HCT116 (cell line): Measurements from ENCODE around the gene VAMP2.

Experiments used
- CTCF ChIP-seq, 3 experiments: fragments of 200-600 bp in 1 of 3; sonication (generic) in 1 of 3; IDR thresholded peaks in 2 of 3; conservative IDR thresholded peaks in 1 of 3; 2 replicates each; pipeline ENCODE4 v1.5.1; 2012 to 2017; ENCODE audit warnings: low read depth in 2 of 3, low read length in 2 of 3, antibody characterized with exemption in 1 of 3, borderline replicate concordance in 1 of 3, control low read depth in 1 of 3, mild to moderate bottlenecking in 1 of 3, mixed read lengths in 1 of 3, mixed run types in 1 of 3, moderate library complexity in 1 of 3; ENCODE audit not compliant: insufficient read depth in 1 of 3
- FOSL1 ChIP-seq: IDR thresholded peaks from 2 replicates; pipeline ENCODE4 v1.6.1; 2012; ENCODE audit warnings: low read depth
- POLR2AphosphoS5 ChIP-seq: IDR thresholded peaks from 2 replicates; pipeline ENCODE4 v1.6.1; 2011; ENCODE audit warnings: mild to moderate bottlenecking, low read depth, low read length, moderate library complexity
- TF ChIP-seq, protein P1 (sequence below): IDR thresholded peaks from 2 replicates; pipeline ENCODE4 v1.6.1; 2012

DNA sequence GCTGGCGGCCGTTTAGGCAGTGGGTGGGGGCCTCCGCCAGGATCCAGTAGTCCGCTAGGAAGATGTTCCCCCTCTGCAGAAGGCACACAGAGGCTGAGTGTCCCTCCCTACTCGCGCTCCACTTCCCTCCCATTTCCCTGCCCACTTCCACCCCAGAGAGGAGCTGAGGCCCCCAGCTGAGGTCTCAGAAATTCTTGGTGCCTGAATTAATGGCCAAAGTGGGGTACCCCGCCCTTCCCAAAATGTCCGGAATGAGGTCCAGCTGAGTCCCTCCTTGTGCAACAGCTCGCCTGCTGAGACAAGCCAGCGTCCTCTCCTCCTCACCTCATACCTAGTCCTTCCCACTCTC is 52.3 kb downstream of the VAMP2 start:
- TF ChIP-seq POLR2AphosphoS5 (no peak), CTCF (IDR thresholded peaks at IDR 0.05 in 2 of 3, conservative IDR thresholded peaks at IDR 0.05 in 1 of 3; ENCODE audit: borderline replicate concordance in 1 of 3, insufficient read depth in 1 of 3, low read depth in 2 of 3, low read length in 2 of 3) (no peak), FOSL1 (no peak)
- TF ChIP-seq, protein P1, sequence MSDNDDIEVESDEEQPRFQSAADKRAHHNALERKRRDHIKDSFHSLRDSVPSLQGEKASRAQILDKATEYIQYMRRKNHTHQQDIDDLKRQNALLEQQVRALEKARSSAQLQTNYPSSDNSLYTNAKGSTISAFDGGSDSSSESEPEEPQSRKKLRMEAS, result no peak
